ENCODE data around the gene NEUROG2.
"Not testable (repeated sequence)": the region's sequence is repeated elsewhere in the genome, so short reads cannot be mapped to it uniquely, and the experiment has no call there.

Gene NEUROG2

DNA sequence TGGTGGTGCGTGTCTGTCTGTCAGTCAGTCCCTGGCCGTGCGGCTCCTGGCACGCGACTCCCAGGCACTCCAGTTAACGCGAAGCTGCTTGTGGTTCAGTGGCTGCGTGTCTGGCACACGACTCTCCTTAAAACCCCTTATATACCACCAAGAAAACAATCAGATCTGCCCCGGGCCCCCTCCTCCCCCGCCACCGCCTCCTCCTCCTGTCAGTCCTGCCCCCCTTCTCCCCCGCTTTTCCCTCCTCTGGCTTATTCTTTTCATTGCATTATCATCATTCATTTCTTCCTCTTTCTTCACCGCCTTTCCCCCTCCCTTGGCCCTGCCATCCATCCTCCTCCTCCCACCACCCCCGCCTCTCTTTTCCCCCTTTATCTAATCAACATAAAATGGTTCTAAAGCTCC lies at the start of gene NEUROG2:
TSS of gene NEUROG2 (minus strand) at position 115 of the 405 bp plus-strand sequence. CDS start 705 bp downstream, outside the sequence.
- DNase-seq, result no peak

- no peak for DNase-seq
Measured at GRCh38 chr4:112564706-112565270, 48.8 kb upstream of the NEUROG2 start.

DNA sequence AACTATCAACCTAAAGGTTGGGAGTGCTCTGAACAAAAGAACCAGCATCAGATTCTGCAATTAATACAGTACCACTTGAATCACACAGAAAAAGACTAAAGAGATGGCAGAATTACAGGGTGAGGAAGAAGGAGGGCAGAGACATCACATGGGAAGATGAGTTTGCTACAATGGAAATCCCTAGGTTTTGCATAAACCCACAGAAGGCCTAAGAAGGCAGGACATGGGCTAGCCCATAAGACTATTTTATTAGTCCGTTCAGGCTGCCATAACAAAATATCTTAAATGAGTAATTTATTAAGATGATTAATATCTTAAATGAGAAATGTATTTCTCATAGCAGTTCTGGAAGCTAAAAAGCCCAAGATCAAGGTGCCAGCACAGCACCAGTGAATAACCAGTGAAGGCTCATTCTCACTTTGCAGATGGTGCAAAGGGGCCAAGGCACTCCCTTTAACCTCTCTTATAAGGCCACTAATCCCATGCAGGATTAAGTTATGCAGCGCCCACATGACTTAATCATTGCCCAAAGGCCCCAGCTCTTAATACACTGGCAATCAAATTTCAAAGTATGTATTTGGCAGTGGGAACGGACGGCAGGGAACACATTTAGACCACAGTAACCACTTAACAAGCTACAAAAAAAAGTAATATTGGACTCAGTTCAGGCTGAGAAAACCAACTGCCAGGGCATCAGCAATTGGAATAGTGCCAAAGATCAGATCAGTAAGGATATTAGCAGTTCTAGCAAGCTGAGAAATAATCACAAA lies 47.6 kb upstream of the NEUROG2 start:
- no peak for DNase-seq

DNA sequence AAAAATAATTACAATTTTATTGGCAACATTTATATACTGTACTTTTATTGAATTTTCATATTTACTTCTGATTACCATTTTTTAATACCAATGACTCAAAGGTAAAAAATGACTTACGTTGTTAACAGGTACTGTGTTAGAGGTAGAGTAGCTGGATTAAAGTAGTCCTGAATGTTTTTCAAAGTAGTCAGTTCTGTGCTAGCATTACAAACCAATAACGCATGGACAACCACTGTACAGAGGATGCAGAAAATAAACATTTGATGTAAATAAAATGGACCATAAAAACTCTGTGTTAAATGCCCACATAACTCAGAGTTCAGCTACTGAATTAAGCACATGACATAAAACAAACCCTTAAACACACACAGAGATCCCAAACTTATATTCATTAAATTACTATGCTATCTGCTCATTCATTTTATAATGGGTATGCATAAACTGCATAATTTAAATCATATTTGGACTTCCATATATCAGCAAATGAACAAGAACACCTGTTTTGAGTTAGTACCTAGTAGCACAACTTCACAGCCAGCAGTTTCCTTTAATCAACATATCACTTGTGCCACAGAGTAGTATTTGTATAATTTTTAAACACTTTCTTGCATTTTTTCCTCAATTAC lies 46.4 kb upstream of the NEUROG2 start:
- DNase-seq, result no peak

DNA sequence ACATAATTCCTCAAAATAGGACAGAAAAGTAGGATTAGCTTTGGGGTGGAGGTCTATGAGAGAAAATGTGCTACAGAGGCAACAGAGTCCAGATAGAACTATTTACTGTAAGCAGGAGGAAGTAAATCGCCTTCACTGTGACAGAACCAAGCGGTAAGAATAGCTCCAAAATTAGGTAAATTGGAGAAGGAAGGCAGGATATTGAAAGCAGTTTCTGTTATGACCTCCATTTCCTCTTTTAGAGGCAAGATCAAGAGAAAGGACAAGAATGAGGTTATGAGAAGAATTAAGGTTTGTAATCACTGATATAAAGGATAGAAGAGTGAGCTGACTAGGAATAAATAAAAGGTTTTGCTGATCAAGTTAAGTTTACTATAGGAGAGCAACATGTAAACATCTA lies 44.1 kb upstream of the NEUROG2 start:
- DNase-seq, result no peak

DNA sequence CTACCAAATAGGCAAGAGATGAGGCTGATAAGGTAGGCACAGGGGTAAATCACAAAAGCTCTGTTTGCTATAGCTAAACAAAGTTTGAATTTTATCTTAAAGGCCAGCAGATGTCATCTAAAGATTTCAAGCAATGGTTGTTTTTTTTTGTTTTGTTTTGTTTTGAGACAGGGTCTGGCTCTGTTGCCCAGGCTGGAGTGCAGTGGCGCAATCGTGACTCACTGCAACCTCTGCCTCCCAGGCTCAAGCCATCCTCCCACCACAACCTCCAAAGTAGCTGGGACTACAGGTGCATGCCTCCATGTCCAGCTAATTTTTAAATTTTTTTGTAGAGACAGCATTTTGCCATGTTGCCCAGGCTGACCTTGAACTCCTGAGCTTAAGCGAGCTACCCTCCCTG lies 43.1 kb upstream of the NEUROG2 start:
- no peak for DNase-seq

GRCh38 chr4:112557676-112558411 lies 41.9 kb upstream of the NEUROG2 start:
- no peak for DNase-seq

GRCh38 chr4:112554271-112554670 lies 38.3 kb upstream of the NEUROG2 start:
- not testable (repeated sequence) for DNase-seq

DNA sequence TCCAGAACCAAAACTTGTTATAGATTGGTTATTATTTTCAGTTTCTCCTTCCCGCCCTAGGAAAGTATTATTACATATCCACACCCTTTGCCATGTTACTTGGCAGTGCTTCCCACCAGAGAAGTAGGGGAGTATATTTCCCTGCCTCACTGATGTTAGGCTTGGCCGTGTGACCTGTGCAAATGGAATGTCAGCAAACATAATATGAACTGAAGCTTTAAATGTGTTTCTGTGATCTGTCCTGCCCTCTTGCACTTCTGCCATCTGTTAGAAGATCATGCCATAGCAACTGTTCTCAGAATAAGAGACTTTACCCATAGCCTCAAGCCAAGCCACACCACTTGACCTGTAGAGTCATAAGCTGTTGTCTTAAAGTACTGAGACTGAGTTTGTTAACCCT lies 36.7 kb upstream of the NEUROG2 start:
- no peak for DNase-seq

DNA sequence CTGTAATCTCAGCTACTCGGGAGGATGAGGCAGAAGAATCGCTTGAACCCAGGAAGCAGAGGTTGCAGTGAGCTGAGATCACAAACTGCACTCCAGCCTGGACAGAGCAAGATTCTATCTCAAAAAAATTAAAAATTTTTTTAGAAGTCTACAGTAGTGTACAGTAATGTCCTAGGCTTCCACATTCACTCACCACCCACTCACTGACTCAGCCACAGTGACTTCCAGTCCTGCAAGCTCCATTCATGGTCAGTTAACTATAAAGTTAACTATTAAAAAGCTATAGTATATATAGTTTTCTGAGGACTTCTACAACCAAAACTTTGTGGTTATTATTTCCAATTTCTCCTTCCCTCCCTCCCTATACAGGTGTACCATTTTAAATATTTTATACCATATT lies 34.7 kb upstream of the NEUROG2 start:
- DNase-seq, result no peak

DNA sequence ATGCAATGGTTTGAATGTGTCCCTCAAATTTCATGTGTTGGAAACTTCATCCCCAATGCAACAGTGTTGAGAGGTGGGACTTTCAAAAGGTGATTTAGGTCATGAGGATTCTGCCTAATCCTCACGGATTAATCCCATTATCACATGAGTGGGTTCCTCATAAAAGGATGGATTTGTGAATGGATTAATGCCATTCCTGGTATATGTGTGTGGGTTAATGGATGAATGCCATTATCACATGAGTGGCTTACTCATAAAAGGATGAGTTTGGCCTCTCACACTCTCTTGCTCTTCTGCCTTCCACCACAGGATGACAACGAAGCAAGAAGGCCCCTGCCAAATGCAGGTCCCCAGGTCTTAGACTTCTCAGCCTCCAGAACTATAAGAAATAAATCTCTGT lies 30.5 kb upstream of the NEUROG2 start:
- DNase-seq, result no peak

DNA sequence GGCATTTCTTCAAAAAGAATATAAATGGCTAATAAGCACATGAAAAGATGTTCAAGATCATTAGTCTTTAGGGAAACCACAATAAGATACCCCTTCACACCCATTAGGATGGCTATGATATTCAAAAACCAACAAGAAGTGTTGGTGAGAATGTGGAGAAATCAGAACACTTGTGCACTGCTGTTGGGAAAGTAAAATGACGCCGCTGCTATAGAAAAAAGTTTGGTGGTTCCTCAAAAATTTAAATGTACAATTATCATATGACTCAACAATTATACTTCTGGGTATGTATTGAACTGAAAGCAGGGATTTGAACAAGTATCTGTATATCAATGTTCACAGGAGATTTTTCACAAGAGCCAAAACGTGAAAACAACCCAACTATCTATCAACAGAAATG lies 29.4 kb upstream of the NEUROG2 start:
- DNase-seq, result no peak

- no peak for DNase-seq
Measured at GRCh38 chr4:112540695-112541094, 24.7 kb upstream of the NEUROG2 start.

- DNase-seq, result no peak
Measured at GRCh38 chr4:112536123-112536522, 20.1 kb upstream of the NEUROG2 start.

DNA sequence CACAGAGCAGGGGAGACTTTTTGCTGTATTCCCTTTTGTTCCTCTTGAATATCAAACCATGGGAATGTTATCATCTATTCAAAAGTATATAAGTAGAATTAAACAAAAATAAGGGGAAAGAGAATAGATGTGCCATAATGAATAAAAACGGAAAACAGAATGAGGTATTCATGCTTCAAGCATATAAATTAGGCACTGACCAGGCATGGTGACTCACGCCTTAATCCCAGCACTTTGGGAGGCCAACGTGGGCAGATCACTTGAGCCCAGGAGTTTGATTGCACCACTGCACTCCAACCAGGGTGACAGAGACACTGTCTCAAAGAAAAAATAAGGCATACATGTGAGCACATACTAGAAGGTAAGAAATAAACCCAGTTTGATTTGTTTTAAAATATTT lies 16.3 kb upstream of the NEUROG2 start:
- no peak for DNase-seq

DNA sequence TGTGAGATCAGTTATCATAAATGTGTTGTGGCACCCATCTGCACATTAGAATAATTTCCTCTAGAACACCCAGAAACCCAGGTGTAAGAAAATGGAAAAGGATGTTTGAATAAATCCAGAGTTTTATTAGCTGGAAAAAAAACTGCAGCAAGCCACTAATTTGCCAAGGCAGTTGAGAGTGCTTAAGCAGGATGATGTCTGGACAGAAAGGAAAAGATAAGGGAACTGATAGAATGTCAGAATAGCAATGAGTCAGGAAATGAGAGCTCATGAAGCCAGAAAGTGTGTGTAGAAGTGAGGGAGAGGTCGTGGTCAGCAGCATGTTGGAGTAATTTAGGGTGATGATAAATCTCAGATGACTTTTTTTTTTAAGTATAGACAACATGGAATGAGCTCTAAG lies 15.2 kb upstream of the NEUROG2 start:
- DNase-seq, result no peak

DNA sequence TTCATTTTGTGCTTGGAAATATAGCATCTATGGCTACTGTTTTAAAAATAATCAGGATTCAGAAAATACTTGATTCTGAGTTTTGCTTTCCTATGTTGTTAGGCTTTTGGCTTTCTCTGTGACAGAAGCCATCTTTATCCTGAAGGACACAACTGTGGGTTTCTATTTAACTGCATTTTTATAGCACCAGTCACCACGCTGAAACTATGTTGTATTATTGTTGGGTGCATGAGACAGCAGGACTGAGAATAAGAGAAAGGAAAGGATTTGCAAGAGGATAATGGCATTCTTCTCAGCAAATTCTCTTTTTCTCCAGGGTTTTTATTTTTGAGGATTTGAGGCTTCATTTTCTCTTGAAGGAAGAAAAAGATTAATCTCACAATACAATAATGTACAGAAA lies 10.1 kb upstream of the NEUROG2 start:
- no peak for DNase-seq

DNA sequence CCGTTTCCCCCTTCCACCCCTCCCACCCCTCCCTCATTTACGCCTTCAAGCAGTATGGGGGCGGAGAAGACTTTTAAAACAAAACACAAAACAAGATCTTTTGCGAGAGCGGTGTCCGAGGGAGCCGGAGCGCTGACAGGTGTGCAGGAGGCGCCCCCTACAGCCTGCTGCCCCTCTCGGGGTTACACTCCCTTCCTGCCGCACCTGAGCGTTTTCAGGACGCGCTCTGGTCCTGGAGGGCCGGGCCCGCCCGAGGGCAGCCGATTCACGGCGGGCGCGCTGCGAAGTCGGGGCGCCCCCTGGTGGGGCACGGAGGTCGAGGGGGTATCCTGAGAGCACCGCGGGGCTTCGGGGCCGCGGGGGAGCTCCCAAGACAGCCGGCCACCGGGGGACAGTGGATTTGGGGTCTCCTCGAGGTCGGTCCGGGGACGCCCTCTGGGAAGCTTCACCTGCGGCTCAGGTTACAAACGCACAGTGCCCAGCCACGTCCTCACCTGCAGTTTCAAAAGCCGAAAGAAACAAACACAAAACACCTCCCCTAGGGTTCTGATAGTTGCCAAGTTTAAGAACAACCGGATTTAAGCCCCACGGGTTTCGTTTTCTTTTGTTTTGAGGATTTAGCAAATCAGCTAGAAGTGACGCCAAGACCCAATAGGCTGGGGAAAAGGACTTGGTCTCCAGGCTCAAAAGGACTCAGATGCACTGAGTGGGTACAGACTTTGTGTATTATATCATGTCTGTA lies 8.0 kb upstream of the NEUROG2 start:
- peak; percentile 25 for DNase-seq

DNA sequence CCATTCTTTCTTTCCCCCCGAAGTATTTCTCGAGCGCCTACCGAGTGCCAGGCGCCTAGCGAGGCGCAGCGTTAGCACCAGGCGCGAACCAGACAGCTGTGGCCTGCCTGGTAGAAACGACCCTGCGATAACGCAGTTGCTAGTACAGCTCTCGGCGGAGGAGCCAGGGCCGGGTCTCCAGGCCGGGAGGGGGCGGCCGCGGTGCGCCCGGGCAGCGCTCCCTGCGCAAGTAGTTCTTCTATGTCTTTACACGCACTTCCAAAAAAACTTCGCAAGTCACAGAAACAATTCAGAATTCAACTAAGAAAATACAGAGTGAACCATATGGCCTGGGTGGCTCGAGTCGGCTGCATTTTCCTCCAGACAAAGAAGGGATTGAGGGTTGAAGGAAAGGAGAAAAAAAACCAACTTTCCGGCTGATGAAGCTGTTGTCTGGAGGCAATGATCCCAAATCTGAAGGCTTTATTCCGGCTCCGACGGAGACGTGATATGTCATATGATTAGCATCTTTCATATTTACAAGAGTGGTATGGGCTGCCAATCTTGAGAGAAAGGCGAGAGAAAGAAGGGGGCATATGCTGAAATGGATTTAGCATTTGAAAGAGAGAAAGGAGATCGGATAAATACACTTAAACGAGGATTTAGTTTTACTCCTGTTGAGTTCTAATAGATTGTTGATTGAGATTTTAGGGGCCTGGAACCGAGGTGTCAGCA lies 7.2 kb upstream of the NEUROG2 start:
- no peak for DNase-seq

GRCh38 chr4:112522431-112522830 lies 6.5 kb upstream of the NEUROG2 start:
- not testable (repeated sequence) for DNase-seq

DNA sequence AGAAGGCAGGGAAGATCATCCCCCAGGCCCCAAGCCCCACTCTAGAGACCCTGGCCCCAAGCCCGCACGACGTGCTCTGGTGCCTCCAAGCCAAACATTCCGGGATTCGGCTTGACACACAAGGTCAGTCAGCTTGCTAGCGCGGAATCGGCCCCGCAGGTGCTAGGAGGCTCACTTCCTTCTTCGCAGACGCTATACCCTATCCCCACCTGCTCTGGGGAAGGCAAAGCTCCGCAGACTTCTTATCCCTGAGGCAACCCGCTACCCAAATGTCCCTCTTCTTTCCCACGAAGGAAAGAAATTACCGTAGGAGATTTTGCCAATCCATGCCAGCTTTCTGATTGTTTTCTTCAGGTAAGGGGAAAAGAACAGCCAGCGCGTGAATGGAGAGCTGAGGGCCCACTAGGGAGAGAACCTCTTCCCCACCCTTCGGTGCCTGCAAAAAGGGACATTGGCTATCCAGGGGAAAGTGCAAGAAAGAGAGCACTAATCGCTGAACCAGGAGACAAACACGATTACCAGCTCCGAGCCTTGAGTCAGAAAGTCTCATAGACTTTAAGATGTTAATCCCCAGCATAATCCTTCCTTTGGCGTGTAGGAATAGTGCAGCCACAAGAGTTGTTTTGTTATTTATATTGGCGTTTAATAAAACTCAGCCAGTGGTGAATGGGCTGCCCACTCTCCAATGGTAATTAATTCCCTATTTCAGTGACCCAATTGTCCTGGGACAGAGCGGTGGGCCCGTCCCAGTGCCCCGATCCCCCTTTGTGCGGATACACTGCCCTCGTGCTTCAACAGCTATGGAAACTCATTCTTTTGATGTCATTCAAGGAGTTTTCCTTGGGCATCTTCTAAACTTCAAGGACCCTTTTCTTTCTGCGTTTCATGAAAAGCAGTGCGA lies 5.4 kb upstream of the NEUROG2 start:
- DNase-seq, result no peak

Data from NCI-H2107 (cell line).